GM12864 (cell line): ENCODE results near the gene C1QTNF1.
"Not testable (repeated sequence)": the region's sequence is repeated elsewhere in the genome, so short reads cannot be mapped to it uniquely, and the experiment has no call there.

Source experiments
- DNase-seq: peaks from one replicate; pipeline ENCODE4 v3.0.0-alpha.2; 2011; ENCODE audit warnings: low read depth
- H3K4me3 ChIP-seq: 2 replicates; pipeline ENCODE4 v1.5.1; 2011; ENCODE audit warnings: mild to moderate bottlenecking, low read depth, low read length, control low read depth
- TF ChIP-seq, protein P1 (sequence below): IDR thresholded peaks from 2 replicates; pipeline ENCODE4 v1.5.1; 2011; ENCODE audit warnings: low read depth, mild to moderate bottlenecking, moderate library complexity, low read length, control low read depth, inconsistent platforms; ENCODE audit errors: missing control alignments

C1QTNF1 gene

DNA sequence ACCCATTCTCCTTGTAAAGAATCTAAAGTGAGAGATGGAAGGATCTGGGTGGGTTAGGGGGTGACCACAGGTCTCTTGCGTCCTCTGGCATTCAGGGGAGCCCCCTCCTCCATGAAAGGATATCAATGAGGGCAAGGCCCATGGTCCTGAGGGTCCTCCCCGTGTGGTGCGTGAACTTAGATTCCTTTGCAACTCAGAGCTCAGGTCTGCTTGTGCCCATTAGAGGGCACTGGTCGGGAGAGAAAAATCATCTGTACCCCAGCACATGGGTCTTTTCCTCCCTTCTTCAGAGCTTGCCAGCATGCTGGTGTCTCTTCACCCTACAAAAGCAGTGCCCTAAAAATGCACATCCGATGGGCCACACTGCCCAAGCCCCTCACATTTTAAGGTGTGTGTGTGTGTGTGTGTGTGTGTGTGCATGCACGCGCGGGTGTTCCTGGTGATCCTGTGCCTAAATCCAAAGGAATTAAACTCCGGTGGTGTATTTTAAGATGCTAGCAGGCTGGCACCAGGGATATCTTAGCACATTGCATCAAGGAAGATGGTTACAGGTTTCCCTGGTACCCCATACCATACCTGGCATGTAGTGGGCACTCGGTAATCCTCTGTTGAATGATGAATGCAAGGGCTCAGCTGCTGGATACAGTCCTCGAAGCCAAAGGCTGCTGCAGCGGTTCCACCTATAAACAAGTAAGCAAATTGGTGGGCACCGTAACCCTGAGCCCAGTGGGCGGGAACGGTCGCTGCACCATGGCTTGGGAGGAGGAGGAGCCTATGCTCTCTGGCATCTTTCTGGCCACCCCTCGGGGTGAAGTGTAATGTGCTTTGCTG is 4.7 kb downstream of the C1QTNF1 start:
- no peak overlapping the region for H3K4me3 ChIP-seq
- TF ChIP-seq, protein P1, sequence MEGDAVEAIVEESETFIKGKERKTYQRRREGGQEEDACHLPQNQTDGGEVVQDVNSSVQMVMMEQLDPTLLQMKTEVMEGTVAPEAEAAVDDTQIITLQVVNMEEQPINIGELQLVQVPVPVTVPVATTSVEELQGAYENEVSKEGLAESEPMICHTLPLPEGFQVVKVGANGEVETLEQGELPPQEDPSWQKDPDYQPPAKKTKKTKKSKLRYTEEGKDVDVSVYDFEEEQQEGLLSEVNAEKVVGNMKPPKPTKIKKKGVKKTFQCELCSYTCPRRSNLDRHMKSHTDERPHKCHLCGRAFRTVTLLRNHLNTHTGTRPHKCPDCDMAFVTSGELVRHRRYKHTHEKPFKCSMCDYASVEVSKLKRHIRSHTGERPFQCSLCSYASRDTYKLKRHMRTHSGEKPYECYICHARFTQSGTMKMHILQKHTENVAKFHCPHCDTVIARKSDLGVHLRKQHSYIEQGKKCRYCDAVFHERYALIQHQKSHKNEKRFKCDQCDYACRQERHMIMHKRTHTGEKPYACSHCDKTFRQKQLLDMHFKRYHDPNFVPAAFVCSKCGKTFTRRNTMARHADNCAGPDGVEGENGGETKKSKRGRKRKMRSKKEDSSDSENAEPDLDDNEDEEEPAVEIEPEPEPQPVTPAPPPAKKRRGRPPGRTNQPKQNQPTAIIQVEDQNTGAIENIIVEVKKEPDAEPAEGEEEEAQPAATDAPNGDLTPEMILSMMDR: no peak
- DNase-seq: no peak

DNA sequence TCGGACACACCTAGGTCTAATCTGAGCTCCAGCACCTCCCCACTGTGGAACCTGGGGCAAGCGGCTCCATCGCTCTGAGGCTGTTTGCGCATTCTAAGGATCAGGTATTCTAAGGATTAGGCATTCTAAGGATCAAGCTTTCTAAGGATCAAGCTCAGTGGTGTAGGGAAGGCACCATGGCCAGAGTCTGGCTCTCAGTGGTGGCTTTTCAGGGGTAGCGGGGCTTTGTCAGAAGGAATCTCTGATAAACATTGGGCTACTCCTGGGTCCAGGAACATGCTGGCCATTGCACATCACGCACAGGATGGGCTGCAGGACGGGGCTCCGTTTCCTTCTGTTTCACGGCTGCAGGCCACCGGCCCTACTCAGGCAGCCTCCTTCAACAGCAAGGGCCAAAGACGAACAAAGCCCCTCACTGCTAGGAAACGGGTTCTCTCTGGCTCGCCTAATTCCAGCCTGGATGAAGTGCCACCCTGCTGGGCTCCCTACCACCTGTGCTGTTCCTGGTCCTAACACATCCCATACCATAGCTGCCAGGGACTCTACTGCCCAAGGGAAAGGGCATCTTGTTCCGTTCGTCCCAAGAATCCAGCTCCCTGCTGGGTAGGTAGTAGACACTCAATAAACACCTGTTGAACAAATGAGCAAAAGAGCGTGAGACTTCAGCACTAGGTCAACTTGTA is 5.5 kb downstream of the C1QTNF1 start:
- DNase-seq: no peak
- TF ChIP-seq, protein P1: no peak
- no peak overlapping the region for H3K4me3 ChIP-seq

DNA sequence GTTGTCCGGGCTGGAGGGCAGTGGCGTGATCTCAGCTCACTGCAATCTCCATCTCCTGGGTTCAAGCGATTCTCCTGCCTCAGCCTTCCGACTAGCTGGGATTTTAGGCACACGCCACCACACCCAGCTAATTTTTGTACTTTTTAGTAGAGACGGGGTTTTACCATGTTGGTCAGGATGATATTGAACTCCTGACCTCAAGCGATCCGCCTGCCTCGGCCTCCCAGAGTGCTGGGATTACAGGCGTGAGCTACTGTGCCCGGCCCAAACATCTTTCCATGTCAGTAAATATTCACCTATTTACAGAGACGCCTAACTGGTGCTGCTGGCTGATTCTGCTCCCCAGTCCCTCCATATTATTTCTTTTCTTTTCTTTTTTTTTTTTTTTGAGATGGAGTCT is 6.7 kb downstream of the C1QTNF1 start:
- not testable (repeated sequence) for DNase-seq, H3K4me3 ChIP-seq

DNA sequence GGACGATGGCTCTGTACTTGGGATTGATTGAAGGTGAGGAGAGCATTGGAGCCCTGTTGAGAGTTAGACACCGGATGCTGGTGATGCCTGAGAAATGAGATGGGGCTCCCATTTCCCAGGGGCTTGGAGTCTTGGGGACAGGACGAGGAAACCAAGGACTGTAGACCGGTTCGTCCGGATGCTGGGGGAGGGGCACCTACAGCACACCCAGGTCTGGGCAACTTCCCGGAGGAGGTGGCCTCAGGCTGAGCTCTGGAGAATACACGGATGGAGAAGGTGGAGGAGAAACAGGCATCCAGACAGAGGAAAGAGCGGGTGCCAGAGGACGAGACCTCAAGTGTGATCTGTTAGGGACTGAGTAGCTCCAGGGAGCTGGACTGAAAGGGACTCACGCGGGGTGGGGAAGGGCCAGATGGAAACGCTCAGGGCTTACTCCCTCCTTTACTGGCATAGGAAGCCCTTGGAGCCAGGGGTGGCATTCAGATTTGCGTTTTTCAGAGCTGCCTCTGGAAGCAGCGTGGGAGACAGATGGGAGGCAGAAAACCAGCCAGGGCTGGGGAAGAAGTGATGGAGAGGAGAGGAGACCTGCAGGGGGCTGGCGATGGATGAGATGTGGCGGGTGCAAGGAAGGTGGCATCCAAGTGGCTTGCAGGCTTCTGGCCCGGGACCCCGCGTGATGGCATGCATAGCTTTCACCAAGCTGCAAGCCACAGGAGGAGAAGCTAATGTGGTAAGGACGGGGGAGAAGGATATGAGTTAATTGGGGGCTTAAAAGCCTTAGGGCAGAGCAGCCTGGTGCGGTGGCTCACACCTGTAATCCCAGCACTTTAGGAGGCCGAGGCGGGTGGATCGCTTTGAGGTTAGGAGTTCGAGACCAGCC is 8.3 kb downstream of the C1QTNF1 start:
- TF ChIP-seq, protein P1: no peak
- DNase-seq: no peak
- no peak overlapping the region for H3K4me3 ChIP-seq

DNA sequence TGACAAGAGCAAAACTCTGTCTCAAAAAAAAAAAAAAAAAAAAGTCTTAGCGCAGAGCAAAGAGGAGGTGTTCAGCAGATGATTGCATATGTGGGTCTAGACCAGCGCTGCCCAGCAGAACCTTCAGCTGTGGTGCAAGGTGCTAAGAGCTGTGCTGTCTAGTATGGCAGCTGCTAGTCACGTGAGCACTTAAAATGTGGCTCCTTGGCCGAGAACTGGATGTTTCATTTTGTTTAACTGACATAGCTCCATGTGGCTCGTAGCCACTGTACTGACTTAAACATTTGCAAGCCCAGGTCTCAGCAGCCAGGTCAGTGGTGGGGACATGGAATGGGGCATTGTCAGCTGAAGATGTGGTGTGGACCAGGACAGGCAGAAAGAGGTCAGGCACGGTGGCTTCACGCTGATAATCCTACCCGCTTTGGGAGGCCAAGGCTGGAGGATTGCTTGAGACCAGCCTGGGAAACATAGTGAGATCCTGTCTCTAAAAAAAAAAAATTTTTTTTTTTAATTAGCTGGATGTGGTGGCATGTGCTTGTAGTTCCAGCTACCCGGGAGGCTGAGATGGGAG is 9.2 kb downstream of the C1QTNF1 start:
- H3K4me3 ChIP-seq: no peak overlapping the region
- TF ChIP-seq, protein P1: no peak
- no peak for DNase-seq

DNA sequence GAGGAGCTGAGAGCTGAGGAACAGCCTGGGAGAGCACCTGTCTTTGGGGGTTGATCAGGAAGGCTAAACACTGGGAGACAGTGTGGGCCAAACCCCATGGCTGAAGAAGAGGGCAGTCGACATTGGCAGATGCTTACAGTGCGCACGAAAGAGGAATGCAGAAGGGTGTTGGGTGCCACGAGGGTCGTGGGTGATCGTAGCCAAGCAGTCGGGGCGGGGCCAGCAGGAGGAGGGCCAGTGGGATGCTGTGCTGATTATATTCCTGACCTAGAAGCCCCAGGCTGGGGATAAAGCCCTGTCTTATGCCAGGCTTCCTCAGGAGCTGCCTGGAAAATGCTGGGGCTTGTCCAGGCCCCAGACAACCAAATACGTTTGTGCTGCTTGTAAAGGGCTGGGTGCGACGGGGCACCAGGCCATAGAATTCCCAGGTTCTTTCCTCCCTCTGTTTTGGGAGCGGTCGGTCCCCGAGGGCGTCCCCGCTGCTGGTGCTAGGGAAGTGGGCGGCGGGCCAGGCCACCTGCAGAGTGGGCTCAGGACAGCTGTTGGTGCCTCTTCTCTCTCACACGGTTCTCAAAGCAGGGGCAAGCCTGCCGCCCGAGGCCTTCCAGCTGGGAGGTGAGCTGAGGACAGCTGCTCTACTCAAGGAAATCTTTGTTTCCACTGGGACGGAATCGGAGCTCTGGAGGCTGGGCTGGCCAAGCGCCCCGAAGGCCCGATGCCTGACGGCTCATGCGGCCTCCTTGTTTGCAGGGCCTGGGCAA is 10.0 kb downstream of the C1QTNF1 start:
- no peak overlapping the region for H3K4me3 ChIP-seq
- TF ChIP-seq, protein P1: no peak
- DNase-seq: no peak
